HepG2 (cell line): Measurements from ENCODE around the gene NEU4. TPM values are rescaled to one million over a fixed set of nuclear protein-coding genes. Genes with fewer than 3 reads are reported as not detected.

Experiments used
- E2F1 ChIP-seq: sonication (generic); formaldehyde crosslinking; IDR thresholded peaks from 2 replicates; pipeline ENCODE4 v1.5.0; 2020; ENCODE audit warnings: missing genetic modification reagents
- KDM4B ChIP-seq: sonication (generic); formaldehyde crosslinking; IDR thresholded peaks from 2 replicates; pipeline ENCODE4 v1.4.0; 2020; ENCODE audit warnings: missing genetic modification reagents
- KLF9 ChIP-seq: IDR thresholded peaks from 2 replicates; pipeline ENCODE4 v1.6.1; 2016; ENCODE audit warnings: low read depth
- RFXAP ChIP-seq: sonication (generic); formaldehyde crosslinking; IDR thresholded peaks from 2 replicates; pipeline ENCODE4 v1.4.0; 2020; ENCODE audit warnings: missing genetic modification reagents, borderline replicate concordance
- RORA ChIP-seq: sonication (generic); formaldehyde crosslinking; IDR thresholded peaks from 2 replicates; pipeline ENCODE4 v1.5.0; 2020; ENCODE audit warnings: mild to moderate bottlenecking, missing genetic modification reagents, moderate library complexity
- TRAFD1 ChIP-seq: sonication (generic); formaldehyde crosslinking; IDR thresholded peaks from 2 replicates; pipeline ENCODE4 v1.5.1; 2020; ENCODE audit warnings: missing genetic modification reagents, mild to moderate bottlenecking, borderline replicate concordance
- USF2 ChIP-seq, 2 experiments: sonication (generic) in 1 of 2; formaldehyde crosslinking in 1 of 2; IDR thresholded peaks; 2 replicates each; pipeline versions ENCODE4 v1.5.1 to v1.6.1; 2011 to 2020; ENCODE audit warnings: borderline replicate concordance in 1 of 2, low read depth in 1 of 2, low read length in 1 of 2, mild to moderate bottlenecking in 1 of 2, missing genetic modification reagents in 1 of 2, moderate library complexity in 1 of 2
- ZNF232 ChIP-seq: sonication (generic); formaldehyde crosslinking; IDR thresholded peaks from 2 replicates; pipeline ENCODE4 v1.4.0; 2020; ENCODE audit warnings: missing genetic modification reagents, borderline replicate concordance
- ZNF24 ChIP-seq: fragments of 450-650 bp; IDR thresholded peaks from 2 replicates; pipeline ENCODE4 v1.6.1; 2017; ENCODE audit warnings: antibody characterized with exemption, mild to moderate bottlenecking
- ZNF407 ChIP-seq: sonication (generic); formaldehyde crosslinking; IDR thresholded peaks from one replicate; pipeline ENCODE4 v1.5.1; 2020; ENCODE audit warnings: mild to moderate bottlenecking, missing genetic modification reagents; ENCODE audit errors: not compliant biosample characterization
- ZSCAN12 ChIP-seq: sonication (generic); formaldehyde crosslinking; IDR thresholded peaks from 2 replicates; pipeline ENCODE4 v1.9.0; 2021; ENCODE audit warnings: mild to moderate bottlenecking, missing genetic modification reagents
- polyA plus RNA-seq, 8 experiments: library from polyadenylated mRNA; depleted of rRNA in 3 of 8; stranded (reverse) in 7 of 8; unstranded in 1 of 8; fragments of >200 nt; fragmentation: Illumina TruSeq in 4 of 8; extraction: Trizol in 4 of 8; gene quantifications; 2 replicates each; pipeline versions ENCODE4 v1.2.1 to v1.2.3, GENCODE V29; 2011 to 2016; ENCODE audit warnings: low read depth in 4 of 8, missing spikeins in 1 of 8, mixed read lengths in 1 of 8; ENCODE audit not compliant: insufficient read depth in 1 of 8
- total RNA-seq, 5 experiments: library from RNA; depleted of rRNA; stranded (reverse); fragments of >200 nt; fragmentation: Illumina TruSeq; extraction: Trizol; gene quantifications; 2 replicates each; pipeline ENCODE4 v1.2.3, GENCODE V29; 2016; ENCODE audit warnings: low read depth in 1 of 5

NEU4 gene
- total and polyA plus RNA-seq, 2 of the 13 experiments (the other 11 are each of a cell fraction or from before 2014, with no cell fraction given), result 53.5 to 107 TPM

- TF ChIP-seq USF2 (IDR thresholded peaks at IDR 0.05; ENCODE audit: low read depth, low read length), result no peak
- no peak for TF ChIP-seq USF2 (CRISPR knock-in tag; IDR thresholded peaks at IDR 0.05; ENCODE audit: borderline replicate concordance)
- no peak; the same call in 1 of the 2 replicates for TF ChIP-seq ZNF232
- TF ChIP-seq KLF9 (CRISPR knock-in tag), result no peak
- TF ChIP-seq ZNF407 (CRISPR knock-in tag), result no peak
- no peak for TF ChIP-seq RORA (CRISPR knock-in tag)
- no peak for TF ChIP-seq E2F1 (CRISPR knock-in tag)
- TF ChIP-seq TRAFD1 (CRISPR knock-in tag), result no peak
- TF ChIP-seq ZNF24, result no peak
- TF ChIP-seq KDM4B, result no peak
- no peak for TF ChIP-seq RFXAP
- 0 out of 2 replicates have a peak, but pooled peaks have one; percentile 11 for TF ChIP-seq ZSCAN12 (CRISPR knock-in tag)
Observed at GRCh38 chr2:241773511-241774418, 35.2 kb upstream of the NEU4 start (continued).
